BJ (cell line): ENCODE measurements around the gene LIG4. TPM values are rescaled to one million over a fixed set of nuclear protein-coding genes. Genes with fewer than 3 reads are reported as not detected.
A peak's percentile ranks its signal among the peaks of the same experiment; 100 is the strongest.
"Not testable (repeated sequence)": the region's sequence is repeated elsewhere in the genome, so short reads cannot be mapped to it uniquely, and the experiment has no call there.

ENCODE experiments used
- CTCF ChIA-PET: fragments of 350-600 bp; formaldehyde crosslinking; extraction: SDS; loops from one replicate; lab custom pipeline; 2021; ENCODE audit warnings: antibody characterized with exemption, inconsistent platforms; lab: Yijun Ruan, JAX
- POLR2A ChIA-PET: fragments of 300-600 bp; sonication (Branson Sonifier 250); formaldehyde crosslinking; extraction: SDS; loops from one replicate; lab custom pipeline; 2021; ENCODE audit warnings: antibody characterized with exemption; lab: Charles Lee
- DNase-seq: peaks from one replicate; pipeline ENCODE4 v3.0.0-alpha.2; 2011; ENCODE audit warnings: low read depth
- H3K27me3 ChIP-seq: 2 replicates; pipeline ENCODE4 v1.6.0; 2011; ENCODE audit warnings: low read length; ENCODE audit not compliant: control insufficient read depth, insufficient read depth
- H3K36me3 ChIP-seq: 2 replicates; pipeline ENCODE4 v1.5.1; 2011; ENCODE audit warnings: low read length; ENCODE audit not compliant: control insufficient read depth, insufficient read depth
- H3K4me3 ChIP-seq: 2 replicates; pipeline ENCODE4 v1.5.1; 2011; ENCODE audit warnings: low read depth, mild to moderate bottlenecking, control low read depth, low read length
- CTCF ChIP-seq: IDR thresholded peaks from 2 replicates; pipeline ENCODE4 v1.5.1; 2011; ENCODE audit warnings: low read depth, mild to moderate bottlenecking, control low read depth, inconsistent platforms, low read length, moderate library complexity; ENCODE audit not compliant: insufficient read depth
- polyA plus RNA-seq: library from polyadenylated mRNA; depleted of rRNA; stranded (reverse); fragments of >200 nt; gene quantifications from 2 replicates; pipeline ENCODE4 v1.2.3, GENCODE V29; 2011

Gene LIG4
- polyA plus RNA-seq, 1 experiment, result 2.7 TPM

- no peak for TF ChIP-seq CTCF
- ChIA-PET CTCF (interaction anchor here (0.9 to 1.2 kb wide), 3 partner anchors 8 to 13 kb away, joined by 3 to 4 read pairs (median 3); no protein-coding TSS in a partner anchor), POLR2A (no interaction called here)
- H3K36me3 ChIP-seq, result no peaks in the 10 kb centered on the region
- DNase-seq, result peak; percentile 41
- H3K27me3 ChIP-seq, result no peaks in the 10 kb centered on the region
- H3K4me3 ChIP-seq, result peak within 1 kb of the TSS; percentile 85
Measured at GRCh38 chr13:108218044-108218974, 3.0 kb upstream of the LIG4 start, which contains the start of gene ABHD13. ABHD13 (plus strand) TSS chr13:108218392; CDS start chr13:108229219, 10,827 bp downstream.

GRCh38 chr13:108217307-108218043 lies 2.1 kb upstream of the LIG4 start:
- H3K27me3 ChIP-seq, H3K36me3 ChIP-seq, POLR2A ChIA-PET, DNase-seq: not testable (repeated sequence)
- CTCF ChIA-PET, result interaction anchor here (0.9 to 1.2 kb wide), 3 partner anchors 9 to 14 kb away, joined by 3 to 4 read pairs (median 3); no protein-coding TSS in a partner anchor
- peak overlapping the region; percentile 85 for H3K4me3 ChIP-seq

- H3K4me3 ChIP-seq, result peak overlapping the region; percentile 63
- ChIA-PET POLR2A (no interaction called here), CTCF (no interaction called here)
- DNase-seq, result no peak
- no peak for TF ChIP-seq CTCF
- no peaks in the 10 kb centered on the region for H3K27me3 ChIP-seq
- no peaks in the 10 kb centered on the region for H3K36me3 ChIP-seq
Measured at GRCh38 chr13:108214441-108215271, 680 bp downstream of the LIG4 start.

GRCh38 chr13:108213946-108214345 lies 1.4 kb downstream of the LIG4 start:
- Histone ChIP-seq H3K36me3 (no peaks in the 10 kb centered on the region), H3K27me3 (no peaks in the 10 kb centered on the region), H3K4me3 (peak overlapping the region; percentile 63)
- CTCF ChIA-PET, result no interaction called here
- TF ChIP-seq CTCF, result no peak
- no peak for DNase-seq
- POLR2A ChIA-PET, result no interaction called here

- no peak for DNase-seq
- ChIA-PET POLR2A (no interaction called here), CTCF (no interaction called here)
- TF ChIP-seq CTCF, result no peak
- Histone ChIP-seq H3K27me3 (no peaks in the 10 kb centered on the region), H3K4me3 (no peak overlapping the region), H3K36me3 (no peaks in the 10 kb centered on the region)
Measured at GRCh38 chr13:108212886-108213285, 2.5 kb downstream of the LIG4 start.
